Measurements from ENCODE around the gene TNKS2.

The TNKS2 gene

GRCh38 chr10:91860885-91861284 is 62.7 kb downstream of the TNKS2 start:
- Histone ChIP-seq H3K9me3 (ENCODE audit: control insufficient read depth, low read length) (no peaks in the 10 kb centered on the region), H3K27me3 (ENCODE audit: control insufficient read depth, insufficient read depth, low read length, poor library complexity, severe bottlenecking) (no peaks in the 10 kb centered on the region), H3K4me1 (ENCODE audit: control insufficient read depth, insufficient read depth, low read length) (no peaks in the 10 kb centered on the region), H3K27ac (ENCODE audit: insufficient read depth, low read depth, low read length, poor library complexity, severe bottlenecking) (no peak overlapping the region), H3K36me3 (ENCODE audit: control insufficient read depth, insufficient read depth, low read length) (peaks cover 7% of the 10 kb centered on the region), H3K4me3 (ENCODE audit: insufficient read depth, low read depth, low read length) (no peak overlapping the region)
- 96 to 100% methylated on average over 1 of the region's 1 CpG for WGBS, 2 experiments

- 43 to 45% methylated on average over 2 of the region's 2 CpGs for WGBS, 2 experiments
These were observed 65.9 kb downstream of the TNKS2 start for GRCh38 chr10:91864099-91864498.

GRCh38 chr10:91864744-91865143 is 66.5 kb downstream of the TNKS2 start:
- H3K9me3 ChIP-seq (ENCODE audit: control insufficient read depth, low read length), result no peaks in the 10 kb centered on the region
- H3K27me3 ChIP-seq (ENCODE audit: control insufficient read depth, insufficient read depth, low read length, poor library complexity, severe bottlenecking), result no peaks in the 10 kb centered on the region
- no peak overlapping the region for H3K4me3 ChIP-seq (ENCODE audit: insufficient read depth, low read depth, low read length)
- no peak overlapping the region for H3K27ac ChIP-seq (ENCODE audit: insufficient read depth, low read depth, low read length, poor library complexity, severe bottlenecking)
- WGBS, 2 experiments, result 91 to 93% methylated on average over 2 of the region's 2 CpGs
- H3K36me3 ChIP-seq (ENCODE audit: control insufficient read depth, insufficient read depth, low read length), result peaks cover 4% of the 10 kb centered on the region
- H3K4me1 ChIP-seq (ENCODE audit: control insufficient read depth, insufficient read depth, low read length), result peaks cover 2% of the 10 kb centered on the region

More at GRCh38 chr10:91864099-91864498, 65.9 kb downstream of the TNKS2 start:
- Histone ChIP-seq H3K27me3 (ENCODE audit: control insufficient read depth, insufficient read depth, low read length, poor library complexity, severe bottlenecking) (no peaks in the 10 kb centered on the region), H3K36me3 (ENCODE audit: control insufficient read depth, insufficient read depth, low read length) (peaks cover 4% of the 10 kb centered on the region), H3K27ac (ENCODE audit: insufficient read depth, low read depth, low read length, poor library complexity, severe bottlenecking) (no peak overlapping the region), H3K4me3 (ENCODE audit: insufficient read depth, low read depth, low read length) (no peak overlapping the region), H3K9me3 (ENCODE audit: control insufficient read depth, low read length) (no peaks in the 10 kb centered on the region), H3K4me1 (ENCODE audit: control insufficient read depth, insufficient read depth, low read length) (no peaks in the 10 kb centered on the region)

- no peak overlapping the region for H3K27ac ChIP-seq (ENCODE audit: insufficient read depth, low read depth, low read length, poor library complexity, severe bottlenecking)
- no peaks in the 10 kb centered on the region for H3K9me3 ChIP-seq (ENCODE audit: control insufficient read depth, low read length)
- no peaks in the 10 kb centered on the region for H3K27me3 ChIP-seq (ENCODE audit: control insufficient read depth, insufficient read depth, low read length, poor library complexity, severe bottlenecking)
- H3K4me1 ChIP-seq (ENCODE audit: control insufficient read depth, insufficient read depth, low read length), result peaks cover 2% of the 10 kb centered on the region
- 91 to 98% methylated on average over 2 of the region's 2 CpGs for WGBS, 2 experiments
- H3K36me3 ChIP-seq (ENCODE audit: control insufficient read depth, insufficient read depth, low read length), result peaks cover 4% of the 10 kb centered on the region
- H3K4me3 ChIP-seq (ENCODE audit: insufficient read depth, low read depth, low read length), result no peak overlapping the region
These were observed 67.4 kb downstream of the TNKS2 start for GRCh38 chr10:91865562-91866081.

- WGBS, 2 experiments, result 96 to 98% methylated on average over 2 of the region's 2 CpGs
- H3K9me3 ChIP-seq (ENCODE audit: control insufficient read depth, low read length), result no peaks in the 10 kb centered on the region
- H3K4me1 ChIP-seq (ENCODE audit: control insufficient read depth, insufficient read depth, low read length), result peaks cover 12% of the 10 kb centered on the region
- H3K4me3 ChIP-seq (ENCODE audit: insufficient read depth, low read depth, low read length), result no peak overlapping the region
- no peaks in the 10 kb centered on the region for H3K27me3 ChIP-seq (ENCODE audit: control insufficient read depth, insufficient read depth, low read length, poor library complexity, severe bottlenecking)
- no peaks in the 10 kb centered on the region for H3K36me3 ChIP-seq (ENCODE audit: control insufficient read depth, insufficient read depth, low read length)
- H3K27ac ChIP-seq (ENCODE audit: insufficient read depth, low read depth, low read length, poor library complexity, severe bottlenecking), result no peak overlapping the region
These were observed 76.9 kb downstream of the TNKS2 start for GRCh38 chr10:91875156-91875555.

GRCh38 chr10:91875779-91876178 is 77.6 kb downstream of the TNKS2 start:
- no peak overlapping the region for H3K4me3 ChIP-seq (ENCODE audit: insufficient read depth, low read depth, low read length)
- no peaks in the 10 kb centered on the region for H3K36me3 ChIP-seq (ENCODE audit: control insufficient read depth, insufficient read depth, low read length)
- 90% methylated on average over 1 of the region's 1 CpG; no CpG with 5 or more reads in 1 of the 2 experiments for WGBS, 2 experiments
- H3K4me1 ChIP-seq (ENCODE audit: control insufficient read depth, insufficient read depth, low read length), result peaks cover 18% of the 10 kb centered on the region
- H3K27me3 ChIP-seq (ENCODE audit: control insufficient read depth, insufficient read depth, low read length, poor library complexity, severe bottlenecking), result no peaks in the 10 kb centered on the region
- H3K9me3 ChIP-seq (ENCODE audit: control insufficient read depth, low read length), result no peaks in the 10 kb centered on the region
- no peak overlapping the region for H3K27ac ChIP-seq (ENCODE audit: insufficient read depth, low read depth, low read length, poor library complexity, severe bottlenecking)

- H3K36me3 ChIP-seq (ENCODE audit: control insufficient read depth, insufficient read depth, low read length), result no peaks in the 10 kb centered on the region
- peak overlapping the region; percentile 85 for H3K27ac ChIP-seq (ENCODE audit: insufficient read depth, low read depth, low read length, poor library complexity, severe bottlenecking)
- no peaks in the 10 kb centered on the region for H3K9me3 ChIP-seq (ENCODE audit: control insufficient read depth, low read length)
- peaks cover 34% of the 10 kb centered on the region for H3K4me1 ChIP-seq (ENCODE audit: control insufficient read depth, insufficient read depth, low read length)
- no peaks in the 10 kb centered on the region for H3K27me3 ChIP-seq (ENCODE audit: control insufficient read depth, insufficient read depth, low read length, poor library complexity, severe bottlenecking)
- H3K4me3 ChIP-seq (ENCODE audit: insufficient read depth, low read depth, low read length), result no peak overlapping the region
- 12 to 16% methylated on average over 7 of the region's 7 CpGs for WGBS, 2 experiments
These were observed 81.4 kb downstream of the TNKS2 start for GRCh38 chr10:91879515-91880170.

GRCh38 chr10:91880310-91880709 is 82.1 kb downstream of the TNKS2 start:
- Histone ChIP-seq H3K9me3 (ENCODE audit: control insufficient read depth, low read length) (no peaks in the 10 kb centered on the region), H3K4me3 (ENCODE audit: insufficient read depth, low read depth, low read length) (no peak overlapping the region), H3K27ac (ENCODE audit: insufficient read depth, low read depth, low read length, poor library complexity, severe bottlenecking) (peak overlapping the region; percentile 85), H3K4me1 (ENCODE audit: control insufficient read depth, insufficient read depth, low read length) (peaks cover 40% of the 10 kb centered on the region), H3K36me3 (ENCODE audit: control insufficient read depth, insufficient read depth, low read length) (no peaks in the 10 kb centered on the region), H3K27me3 (ENCODE audit: control insufficient read depth, insufficient read depth, low read length, poor library complexity, severe bottlenecking) (no peaks in the 10 kb centered on the region)
- 38 to 40% methylated on average over 3 of the region's 3 CpGs for WGBS, 2 experiments

- Histone ChIP-seq H3K9me3 (ENCODE audit: control insufficient read depth, low read length) (no peaks in the 10 kb centered on the region), H3K4me1 (ENCODE audit: control insufficient read depth, insufficient read depth, low read length) (peaks cover 61% of the 10 kb centered on the region)
- 28 to 29% methylated on average over 20 of the region's 20 CpGs for WGBS, 2 experiments
These were observed 85.6 kb downstream of the TNKS2 start for GRCh38 chr10:91883549-91884444.

GRCh38 chr10:91884536-91884935 is 86.3 kb downstream of the TNKS2 start:
- Histone ChIP-seq H3K27ac (ENCODE audit: insufficient read depth, low read depth, low read length, poor library complexity, severe bottlenecking) (peak overlapping the region; percentile 66), H3K4me1 (ENCODE audit: control insufficient read depth, insufficient read depth, low read length) (peaks cover 56% of the 10 kb centered on the region), H3K9me3 (ENCODE audit: control insufficient read depth, low read length) (no peaks in the 10 kb centered on the region), H3K4me3 (ENCODE audit: insufficient read depth, low read depth, low read length) (no peak overlapping the region), H3K36me3 (ENCODE audit: control insufficient read depth, insufficient read depth, low read length) (no peaks in the 10 kb centered on the region), H3K27me3 (ENCODE audit: control insufficient read depth, insufficient read depth, low read length, poor library complexity, severe bottlenecking) (no peaks in the 10 kb centered on the region)
- 82 to 90% methylated on average over 1 of the region's 1 CpG for WGBS, 2 experiments

More at GRCh38 chr10:91883549-91884444, 85.6 kb downstream of the TNKS2 start:
- peak overlapping the region; percentile 4 for H3K4me3 ChIP-seq (ENCODE audit: insufficient read depth, low read depth, low read length)
- H3K36me3 ChIP-seq (ENCODE audit: control insufficient read depth, insufficient read depth, low read length), result no peaks in the 10 kb centered on the region
- no peaks in the 10 kb centered on the region for H3K27me3 ChIP-seq (ENCODE audit: control insufficient read depth, insufficient read depth, low read length, poor library complexity, severe bottlenecking)
- peak overlapping the region; percentile 66 for H3K27ac ChIP-seq (ENCODE audit: insufficient read depth, low read depth, low read length, poor library complexity, severe bottlenecking)
